TTC549 (cell line): Measurements from ENCODE around the gene RBM33.

ENCODE experiments used
- FAIRE-seq: peaks from 2 replicates; lab custom pipeline; 2012; peaks lifted over from hg19 to GRCh38; lab: Jason Lieb, UNC

RBM33 gene

DNA sequence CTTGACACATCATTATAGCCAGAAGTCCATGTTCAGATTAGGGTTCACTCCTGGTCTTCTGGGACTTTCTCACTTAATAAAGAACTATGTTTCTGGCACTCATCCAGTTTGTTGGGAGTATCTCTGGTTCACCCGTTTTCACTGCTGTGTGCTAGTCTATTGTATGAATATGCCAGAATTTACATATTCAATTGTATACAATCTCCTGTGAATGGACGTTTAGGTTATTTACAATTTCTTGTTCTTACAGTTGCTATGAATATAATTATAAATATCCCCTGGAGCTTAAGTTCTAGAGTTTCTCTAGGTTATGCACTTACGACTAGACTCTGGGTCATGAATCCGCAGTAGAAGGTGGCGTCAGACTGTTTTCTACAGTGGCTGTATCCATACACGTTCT is 20.0 kb upstream of the RBM33 start:
- FAIRE-seq: no peak

GRCh38 chr7:155625557-155625956 is 18.9 kb upstream of the RBM33 start:
- FAIRE-seq: no peak

GRCh38 chr7:155629171-155629570 is 15.3 kb upstream of the RBM33 start:
- FAIRE-seq: no peak

GRCh38 chr7:155631155-155631554 is 13.3 kb upstream of the RBM33 start:
- no peak for FAIRE-seq

- FAIRE-seq: no peak
These were observed 8.6 kb upstream of the RBM33 start for GRCh38 chr7:155635817-155636216.

GRCh38 chr7:155637155-155637554 is 7.3 kb upstream of the RBM33 start:
- FAIRE-seq: no peak

DNA sequence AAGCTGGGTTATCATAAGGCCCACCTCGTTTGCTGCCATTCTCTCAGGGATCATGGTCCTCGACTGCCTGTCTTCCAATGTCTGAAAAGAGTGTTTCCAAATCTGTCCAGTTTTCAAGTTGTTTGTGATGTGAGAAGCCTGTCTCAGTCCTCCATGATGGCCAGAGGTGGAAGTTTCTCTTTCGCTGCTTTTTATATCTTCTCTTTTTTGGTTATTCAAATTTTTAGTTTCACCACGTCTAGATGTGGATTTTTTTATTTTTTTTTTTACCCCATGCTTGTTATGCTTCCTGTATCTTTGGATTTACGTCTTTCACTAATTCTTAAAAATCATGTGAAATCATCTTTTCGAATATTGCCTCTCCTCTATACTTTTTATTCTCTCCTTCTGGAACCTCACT is 6.1 kb upstream of the RBM33 start:
- no peak for FAIRE-seq

GRCh38 chr7:155639958-155640520 is 4.4 kb upstream of the RBM33 start:
- no peak for FAIRE-seq

GRCh38 chr7:155640629-155641028 is 3.8 kb upstream of the RBM33 start:
- no peak for FAIRE-seq

- no peak for FAIRE-seq
These were observed 670 bp upstream of the RBM33 start for GRCh38 chr7:155643804-155644177.

DNA sequence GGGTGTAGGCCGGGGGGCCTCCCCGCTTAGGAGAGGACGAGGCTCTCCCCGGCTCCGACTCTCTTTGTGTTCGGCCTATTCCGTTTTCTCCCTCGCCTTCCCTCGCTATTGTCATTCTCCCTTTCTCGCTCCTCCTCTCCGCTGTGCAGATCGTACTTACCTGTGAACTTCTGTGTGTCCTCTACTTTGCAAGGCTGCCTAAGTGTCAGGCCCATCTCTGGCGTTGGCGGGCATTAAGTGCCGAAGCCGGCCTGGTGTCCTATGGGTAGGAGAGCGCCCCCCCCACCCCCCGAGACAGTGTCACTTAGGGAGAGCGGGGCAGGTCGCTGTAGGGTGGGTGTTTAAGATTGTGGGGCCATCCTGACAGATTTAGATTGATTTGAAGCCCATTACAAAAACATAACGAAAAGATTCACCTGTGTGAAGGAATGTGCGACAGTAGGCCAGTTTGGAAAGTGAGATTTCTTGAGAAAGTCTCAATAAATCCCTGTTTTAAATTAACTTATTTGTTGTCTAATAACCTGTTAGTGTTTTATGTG is 579 bp downstream of the RBM33 start:
- no peak for FAIRE-seq

DNA sequence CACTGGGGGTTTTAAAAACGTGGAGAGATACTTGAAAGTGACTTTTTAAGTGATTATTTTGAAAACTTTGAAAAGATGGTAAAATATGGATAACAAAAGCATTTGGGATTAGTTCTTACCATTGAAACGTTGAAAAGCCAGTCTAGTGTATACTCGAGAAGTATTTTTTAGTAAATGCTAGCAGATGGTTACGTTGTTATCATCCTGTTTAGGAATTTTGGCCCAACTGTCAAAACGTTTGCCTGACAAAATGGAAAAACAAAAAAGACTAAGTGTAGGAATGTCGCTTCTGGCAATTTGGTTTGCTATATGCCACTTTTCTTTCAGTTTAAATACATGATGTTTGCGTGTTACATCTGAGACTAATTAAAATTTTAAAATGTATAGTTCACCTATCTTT is 1.2 kb downstream of the RBM33 start:
- no peak for FAIRE-seq

DNA sequence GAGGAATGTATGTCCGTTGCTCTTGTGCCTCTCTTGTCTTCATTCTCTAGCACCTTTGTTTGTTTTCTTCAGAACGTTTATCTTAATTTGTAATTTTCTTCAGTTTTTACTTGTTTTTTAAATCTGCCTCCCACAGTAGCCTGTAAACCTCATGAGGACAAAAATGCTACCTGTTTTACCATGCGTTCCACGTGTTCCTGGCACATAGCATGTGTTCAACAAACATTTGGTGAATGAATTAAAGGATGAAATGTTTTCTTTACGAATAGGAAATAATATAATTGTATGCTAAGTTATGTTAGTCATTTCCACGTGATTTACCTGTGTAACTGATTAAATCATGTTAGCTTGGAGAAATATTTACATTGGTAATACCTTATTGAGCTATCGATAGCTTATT is 2.2 kb downstream of the RBM33 start:
- FAIRE-seq: no peak

- no peak for FAIRE-seq
These were observed 2.8 kb downstream of the RBM33 start for GRCh38 chr7:155647302-155647701.

GRCh38 chr7:155647734-155648133 is 3.3 kb downstream of the RBM33 start:
- no peak for FAIRE-seq

- FAIRE-seq: no peak
These were observed 4.4 kb downstream of the RBM33 start for GRCh38 chr7:155648752-155649339.

DNA sequence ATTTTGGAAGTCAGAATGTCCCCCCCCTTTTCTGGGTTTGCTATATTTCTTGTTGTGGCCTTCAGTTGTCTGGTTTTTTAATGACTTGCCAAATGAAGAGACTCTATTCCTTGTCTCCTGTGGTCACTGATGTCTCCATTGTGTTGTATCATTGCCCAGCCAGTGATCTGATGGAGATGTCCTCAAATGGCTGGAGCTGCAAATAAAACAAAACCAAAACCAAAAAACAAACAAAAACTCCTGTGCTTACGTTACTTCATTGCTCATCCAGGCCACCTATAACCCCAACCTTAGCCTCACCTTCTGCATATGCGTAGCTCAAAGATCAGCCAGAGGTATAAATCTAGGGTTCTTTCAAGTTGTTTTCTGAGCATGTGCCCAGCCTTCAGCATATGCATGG is 5.1 kb downstream of the RBM33 start:
- FAIRE-seq: no peak

GRCh38 chr7:155652156-155653114 is 8.0 kb downstream of the RBM33 start:
- FAIRE-seq: no peak

DNA sequence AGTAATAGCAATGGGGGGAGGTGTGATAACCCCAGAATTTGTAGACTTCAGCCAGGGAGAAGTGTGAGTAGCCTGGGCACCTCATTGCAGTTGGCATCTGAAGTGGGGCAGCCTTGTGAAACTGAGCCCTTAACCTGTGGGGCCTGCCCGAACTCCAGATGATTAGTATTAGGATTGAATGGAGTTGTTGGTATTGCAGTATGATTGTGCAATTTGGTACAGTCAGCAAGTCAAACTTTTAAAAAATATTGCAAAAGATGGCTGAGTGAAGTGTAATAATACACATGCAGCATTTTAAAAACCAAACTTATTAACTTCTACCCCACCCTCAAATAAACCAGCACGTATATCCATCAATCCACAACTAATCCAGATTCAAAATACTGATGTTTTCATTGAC is 9.3 kb downstream of the RBM33 start:
- FAIRE-seq: no peak

DNA sequence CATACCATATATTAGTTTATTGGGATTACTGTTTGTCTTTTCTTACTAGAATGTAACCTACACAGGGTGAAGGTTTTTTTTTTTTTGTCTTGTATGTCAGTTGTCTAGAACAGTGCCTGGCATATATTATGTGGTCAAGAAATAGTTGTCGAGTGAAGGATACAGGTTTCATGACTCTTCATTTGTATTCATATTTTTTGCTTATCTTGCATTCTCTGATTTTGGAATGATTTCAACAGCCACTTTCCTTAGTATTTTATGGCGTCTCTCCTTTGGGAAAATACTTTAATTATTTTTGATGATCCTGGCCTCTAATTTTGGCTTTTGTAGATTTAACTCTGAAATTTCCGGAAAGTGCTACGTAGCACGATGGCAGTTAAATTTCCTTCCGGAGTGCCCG is 12.4 kb downstream of the RBM33 start:
- FAIRE-seq: no peak

- no peak for FAIRE-seq
These were observed 15.7 kb downstream of the RBM33 start for GRCh38 chr7:155660059-155660757.

DNA sequence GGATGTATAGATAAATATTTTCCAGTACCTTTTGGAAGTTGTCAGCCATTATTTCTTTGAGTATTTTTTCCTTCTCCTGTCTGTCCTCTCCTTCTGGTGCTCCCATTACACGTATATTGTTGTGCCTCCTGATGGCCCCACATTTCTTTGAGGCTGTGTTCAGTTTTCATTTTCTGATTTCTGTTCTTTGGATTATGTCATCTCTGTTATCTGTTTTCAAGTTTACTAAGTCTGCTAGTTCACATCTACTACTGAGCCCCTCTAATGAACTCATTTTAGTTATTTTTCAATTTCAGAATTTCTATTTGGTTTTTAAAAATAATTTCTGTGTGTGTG is 16.3 kb downstream of the RBM33 start:
- no peak for FAIRE-seq
